Heart left ventricle (tissue), 16 donors: ENCODE results near the gene KLHDC8A. TPM values are rescaled to one million over a fixed set of nuclear protein-coding genes. Genes with fewer than 3 reads are reported as not detected.
A peak's percentile ranks its signal among the peaks of the same experiment; 100 is the strongest.

Source experiments
- ATAC-seq, 4 donors: fragments of 200-7000 bp; cut with Tn5 transposase; one replicate each; pipeline ENCODE4 v1.9.1; 2020 to 2022; ENCODE audit warnings: moderate library complexity in 4 of 4, mild to moderate bottlenecking in 3 of 4, moderate number of reproducible peaks in 1 of 4
- DNase-seq, 5 donors: peaks; one replicate each; pipeline ENCODE4 v3.0.0-alpha.2; 2020
- H3K27ac ChIP-seq, 12 donors: fragments of 200-600 bp; sonication (generic) in 4 of 12; one replicate each; pipeline versions ENCODE4 v1.5.0 to v1.8.0; 2016 to 2022; ENCODE audit warnings: mild to moderate bottlenecking in 2 of 12
- H3K27me3 ChIP-seq, 9 donors: fragments of 200-600 bp; sonication (generic) in 2 of 9; one replicate each; pipeline versions ENCODE4 v1.5.1 to v1.8.0; 2016 to 2022; ENCODE audit warnings: mild to moderate bottlenecking in 3 of 9
- H3K36me3 ChIP-seq, 9 donors: fragments of 200-600 bp; sonication (generic) in 2 of 9; one replicate each; pipeline versions ENCODE4 v1.5.0 to v1.8.0; 2018 to 2022; ENCODE audit warnings: mild to moderate bottlenecking in 2 of 9
- H3K4me1 ChIP-seq, 12 donors: fragments of 200-600 bp; sonication (generic) in 4 of 12; one replicate each; pipeline versions ENCODE4 v1.5.0 to v1.8.0; 2016 to 2022; ENCODE audit warnings: mild to moderate bottlenecking in 3 of 12
- H3K4me3 ChIP-seq, 12 donors: fragments of 200-600 bp; sonication (generic) in 4 of 12; one replicate each; pipeline versions ENCODE4 v1.5.0 to v1.8.0; 2017 to 2022; ENCODE audit warnings: mild to moderate bottlenecking in 9 of 12, moderate library complexity in 4 of 12
- H3K9me3 ChIP-seq, 12 donors: fragments of 200-600 bp; sonication (generic) in 4 of 12; one replicate each; pipeline versions ENCODE4 v1.5.0 to v1.8.0; 2016 to 2022; ENCODE audit warnings: mild to moderate bottlenecking in 1 of 12
- CTCF ChIP-seq, 12 donors: fragments of 200-600 bp; sonication (generic) in 4 of 12; IDR thresholded peaks; one replicate each; pipeline versions ENCODE4 v1.5.0 to v1.8.0; 2018 to 2022; ENCODE audit warnings: antibody characterized with exemption in 12 of 12, mild to moderate bottlenecking in 5 of 12
- POLR2A ChIP-seq, 2 donors: fragments of 450-650 bp; IDR thresholded peaks; one replicate each; pipeline ENCODE4 v1.6.1; 2017; ENCODE audit warnings: antibody characterized with exemption in 2 of 2, mild to moderate bottlenecking in 2 of 2, moderate library complexity in 2 of 2
- WGBS, 4 donors: extraction: QIAGEN DNeasy Blood & Tissue Kit in 2 of 4; methylation state at CpG; one replicate each; pipeline versions ENCODE4 v1.1.5 to v1.1.7; 2013 to 2018; 5-methylcytosine and 5-hydroxymethylcytosine counted together
- intact Hi-C, 10 donors: fragments of 100-400 bp; cut with DNase I; formaldehyde crosslinking; loops; one replicate each; pipeline versions ENCODE4 v1.11.1 to v1.14.2; 2022
- polyA plus RNA-seq, 2 donors: library from polyadenylated mRNA; stranded (reverse); fragments of 200-250 nt; gene quantifications; one replicate each; pipeline ENCODE4 v1.2.3, GENCODE V29; 2013
- total RNA-seq, 9 donors: library from RNA; depleted of rRNA in 2 of 9; stranded (reverse); fragments of >200 nt in 2 of 9; fragmentation: NEBNext Ultra II Directional in 3 of 9; extraction: Animal tissue kit (Norgen Biotek cat#: 25700) in 3 of 9; gene quantifications; one replicate each; pipeline versions ENCODE4 v1.1.0 to v1.2.4, GENCODE V29; 2016 to 2023
- donor health status: ischemic (EF 13 %, LVEDD 7.1; RV severe dilation, severe dysfunction).
- donor health status: healthy with polysubstance abuse.
- donor health status: DM: no; HTN: yes; CAD: no.
- donor health status: DM: no; HTN: no; CAD: no.
- donor health status: ischemic (EF 25% LVEDD 6.9; RV normal size, moderate dysfunction).
- donor health status: ischemic (EF 25% LVEDD 5.7; RV mildly dilated, moderate dysfunction).
- donor health status: healthy.
- donor health status: DM: yes; HTN: yes; CAD: no.
- donor health status: ischemic (EF 35%, LVEDD 5.7; RV mildly dilated, moderate dysfunction).
- donor health status: nonischemic (EF 11% LVEDD 7.7; RV severe dilation, severe dysfunction).
- donor health status: DM: yes; HTN: yes; CAD: no.
- donor health status: PGD.
- donor health status: ischemic (EF 29% LVEDD 5.4; RV normal size, mild dysfunction).
- donor health status: nonischemic (EF 23%, LVEDD 6.1; RV moderate dilation, normal function).

Gene KLHDC8A
- total and polyA plus RNA-seq, 11 donors = 0.14 to 0.30 (median 0.18) TPM; not detected in 8

- DNase-seq (no peak), ATAC-seq (no peak)
- intact Hi-C loops = loop anchor here in 5 of 10 donors (5.0 to 10.0 kb wide), 6 partner anchors 79 to 169 kb away; no protein-coding TSS in a partner anchor
- no peaks in the 10 kb centered on the region for H3K36me3 ChIP-seq
- peaks cover 0 to 16% (median 8%) of the 10 kb centered on the region in 9 donors for H3K27me3 ChIP-seq
- no peak overlapping the region for H3K27ac ChIP-seq
- TF ChIP-seq POLR2A (IDR thresholded peaks at IDR 0.05) = no peak
- no peak for TF ChIP-seq CTCF (IDR thresholded peaks at IDR 0.05)
- peaks cover 0 to 15% (median 0%) of the 10 kb centered on the region in 12 donors for H3K4me1 ChIP-seq
- WGBS, 4 donors = 84 to 89% (median 86%) methylated on average over 4 of the region's 4 CpGs
- H3K4me3 ChIP-seq = no peak overlapping the region
- no peaks in the 10 kb centered on the region for H3K9me3 ChIP-seq
Observed at GRCh38 chr1:205353191-205353590, 3.5 kb downstream of the KLHDC8A start.

DNA sequence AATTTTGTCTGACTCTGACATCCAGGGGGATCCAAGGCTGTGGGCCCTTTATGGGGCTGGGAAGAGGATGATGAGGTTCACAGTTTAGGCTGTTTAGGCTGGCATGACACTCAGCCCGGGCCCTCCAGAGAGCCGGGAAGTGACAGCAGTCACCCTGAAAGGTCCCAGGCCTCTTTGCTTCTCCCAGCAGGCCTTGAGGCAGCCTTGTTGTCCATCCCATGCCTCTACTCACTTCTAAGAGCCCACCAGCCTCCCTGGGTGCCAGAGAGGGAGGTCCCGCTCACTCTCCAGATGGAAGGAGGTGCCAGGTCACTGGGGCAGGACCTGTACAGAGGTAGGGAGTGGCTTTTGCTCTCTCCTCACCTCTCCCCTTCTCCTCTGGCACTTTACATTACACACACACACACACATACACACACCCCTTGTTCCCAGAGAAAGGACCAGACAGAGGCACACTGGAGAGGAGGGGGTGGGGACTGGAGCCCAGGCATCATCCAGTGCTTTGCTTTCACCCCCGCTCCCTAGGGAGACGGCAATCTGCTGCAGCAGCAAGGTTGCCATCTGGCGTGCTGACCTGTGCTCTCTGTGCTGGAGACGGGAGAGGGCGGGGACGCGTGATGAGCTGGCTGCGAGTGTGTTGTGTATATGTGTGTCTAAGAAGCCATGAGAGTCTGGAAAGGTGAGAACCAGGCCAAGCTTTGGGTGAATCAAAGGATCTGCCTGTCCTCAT is 4.6 kb downstream of the KLHDC8A start:
- TF ChIP-seq CTCF (IDR thresholded peaks at IDR 0.05) = no peak
- no peak for TF ChIP-seq POLR2A (IDR thresholded peaks at IDR 0.05)
- 82 to 89% (median 86%) methylated on average over 11 of the region's 11 CpGs for WGBS, 4 donors
- Histone ChIP-seq H3K4me1 (peaks cover 0 to 15% (median 0%) of the 10 kb centered on the region in 12 donors), H3K36me3 (no peaks in the 10 kb centered on the region), H3K27ac (no peak overlapping the region), H3K9me3 (no peaks in the 10 kb centered on the region), H3K27me3 (peaks cover 0 to 13% (median 6%) of the 10 kb centered on the region in 9 donors), H3K4me3 (no peak overlapping the region)
- intact Hi-C loops = loop anchor here in 5 of 10 donors (5.0 to 10.0 kb wide), 6 partner anchors 80 to 170 kb away; no protein-coding TSS in a partner anchor
- DNase-seq = no peak
- ATAC-seq = peak in 2 of 4 donors; percentile 12 to 18

GRCh38 chr1:205350691-205351141 is 6.0 kb downstream of the KLHDC8A start:
- ATAC-seq = peak in 1 of 4 donors; percentile 16
- TF ChIP-seq POLR2A (IDR thresholded peaks at IDR 0.05) (no peak), CTCF (IDR thresholded peaks at IDR 0.05) (no peak)
- no peak overlapping the region for H3K27ac ChIP-seq
- DNase-seq = no peak
- H3K9me3 ChIP-seq = no peaks in the 10 kb centered on the region
- intact Hi-C loops = loop anchor here in 5 of 10 donors (5.0 to 10.0 kb wide), 6 partner anchors 82 to 172 kb away; no protein-coding TSS in a partner anchor
- H3K4me1 ChIP-seq = peaks cover 0 to 9% (median 0%) of the 10 kb centered on the region in 12 donors
- H3K27me3 ChIP-seq = peaks cover 0 to 19% (median 0%) of the 10 kb centered on the region in 9 donors
- 75 to 84% (median 82%) methylated on average over 4 to 8 of the region's 8 CpGs for WGBS, 4 donors
- H3K36me3 ChIP-seq = no peaks in the 10 kb centered on the region
- H3K4me3 ChIP-seq = no peak overlapping the region

DNA sequence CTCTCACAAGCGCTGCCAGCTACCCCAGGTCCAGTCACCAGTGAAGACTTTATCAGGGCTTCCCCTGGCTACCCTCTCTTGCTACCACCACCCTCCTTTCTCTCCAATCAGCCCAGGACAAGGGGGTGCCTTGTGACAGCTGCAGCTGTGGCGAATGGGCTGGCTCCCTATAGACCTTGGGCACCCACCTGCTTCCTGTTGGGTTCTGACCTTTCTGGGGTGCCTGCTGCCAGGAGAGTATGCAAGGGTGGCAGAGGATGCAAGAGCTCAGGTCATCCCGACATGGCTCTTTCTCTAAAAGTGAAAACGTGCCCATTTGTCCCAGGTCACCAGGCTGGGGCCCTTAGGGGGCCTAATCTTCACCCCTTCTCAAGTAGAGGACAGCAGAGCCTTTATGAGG is 6.6 kb downstream of the KLHDC8A start:
- Histone ChIP-seq H3K36me3 (no peaks in the 10 kb centered on the region), H3K9me3 (no peaks in the 10 kb centered on the region), H3K4me3 (no peak overlapping the region), H3K27ac (no peak overlapping the region), H3K27me3 (peaks cover 0 to 25% (median 5%) of the 10 kb centered on the region in 9 donors), H3K4me1 (peaks cover 0 to 8% (median 0%) of the 10 kb centered on the region in 12 donors)
- ATAC-seq = no peak
- DNase-seq = no peak
- intact Hi-C loops = loop anchor here in 5 of 10 donors (5.0 to 10.0 kb wide), 6 partner anchors 82 to 172 kb away; no protein-coding TSS in a partner anchor
- no peak for TF ChIP-seq POLR2A (IDR thresholded peaks at IDR 0.05)
- TF ChIP-seq CTCF (IDR thresholded peaks at IDR 0.05) = no peak
- 75 to 87% (median 81%) methylated on average over 4 of the region's 4 CpGs for WGBS, 4 donors
